CD4-positive, alpha-beta memory T cell (primary cell): Measurements from ENCODE around the gene GTF2A1. TPM values are rescaled to one million over a fixed set of nuclear protein-coding genes. Genes with fewer than 3 reads are reported as not detected.
"Not testable (repeated sequence)": the region's sequence is repeated elsewhere in the genome, so short reads cannot be mapped to it uniquely, and the experiment has no call there.

Experiments
- CTCF ChIA-PET: fragments of 350-600 bp; sonication (Branson Sonifier 250); formaldehyde crosslinking; loops from one replicate; lab custom pipeline; 2021; ENCODE audit warnings: inconsistent platforms; ENCODE audit not compliant: partially characterized antibody; lab: Charles Lee
- POLR2A ChIA-PET: fragments of 350-600 bp; sonication (Branson Sonifier 250); formaldehyde crosslinking; loops from one replicate; lab custom pipeline; 2021; ENCODE audit not compliant: partially characterized antibody; lab: Charles Lee
- DNase-seq, 5 donors: peaks; one replicate each; pipeline versions ENCODE4 v3.0.0 to v3.0.0-alpha.2; 2020 to 2022; ENCODE audit warnings: mixed read lengths in 1 of 5
- H3K27ac ChIP-seq: one replicate; pipeline ENCODE4 v1.7.0; 2013; ENCODE audit warnings: low read depth, low read length
- H3K27me3 ChIP-seq: 2 replicates; pipeline ENCODE4 v1.7.0; 2013; ENCODE audit warnings: mild to moderate bottlenecking, low read length, moderate library complexity; ENCODE audit not compliant: insufficient read depth
- H3K36me3 ChIP-seq: 2 replicates; pipeline ENCODE4 v1.7.0; 2013; ENCODE audit warnings: mild to moderate bottlenecking, low read length, moderate library complexity; ENCODE audit not compliant: insufficient read depth
- H3K4me1 ChIP-seq: 2 replicates; pipeline ENCODE4 v1.7.0; 2013; ENCODE audit warnings: mild to moderate bottlenecking, low read length, moderate library complexity; ENCODE audit not compliant: insufficient read depth
- H3K4me3 ChIP-seq, 2 donors: one replicate each; pipeline ENCODE4 v1.7.0; 2013; ENCODE audit warnings: low read length in 2 of 2, mild to moderate bottlenecking in 1 of 2
- H3K9me3 ChIP-seq, 2 donors: one replicate each; pipeline ENCODE4 v1.7.0; 2013; ENCODE audit warnings: low read length in 2 of 2, control low read depth in 1 of 2; ENCODE audit not compliant: control insufficient read depth in 1 of 2
- H3K27ac Mint-ChIP-seq, 7 donors: one replicate each; pipeline ENCODE4 v1.8.0; 2020 to 2021; ENCODE audit warnings: mixed read lengths in 7 of 7, mild to moderate bottlenecking in 6 of 7, inconsistent platforms in 3 of 7, moderate library complexity in 3 of 7
- H3K27me3 Mint-ChIP-seq, 2 donors: one replicate each; pipeline ENCODE4 v1.8.0; 2020 to 2021; ENCODE audit warnings: mixed read lengths in 2 of 2
- H3K36me3 Mint-ChIP-seq, 2 donors: one replicate each; pipeline ENCODE4 v1.8.0; 2020 to 2021; ENCODE audit warnings: mixed read lengths in 2 of 2, inconsistent platforms in 1 of 2, mild to moderate bottlenecking in 1 of 2
- H3K4me1 Mint-ChIP-seq, 4 donors: one replicate each; pipeline ENCODE4 v1.8.0; 2020 to 2021; ENCODE audit warnings: mixed read lengths in 4 of 4, mild to moderate bottlenecking in 1 of 4
- H3K4me3 Mint-ChIP-seq, 8 donors: one replicate each; pipeline ENCODE4 v1.8.0; 2020 to 2021; ENCODE audit warnings: mixed read lengths in 8 of 8, mild to moderate bottlenecking in 7 of 8, moderate library complexity in 6 of 8, inconsistent platforms in 3 of 8
- H3K9me3 Mint-ChIP-seq, 8 donors: one replicate each; pipeline ENCODE4 v1.8.0; 2020 to 2021; ENCODE audit warnings: mixed read lengths in 8 of 8, mild to moderate bottlenecking in 5 of 8, inconsistent platforms in 3 of 8, moderate library complexity in 1 of 8
- intact Hi-C: fragments of 100-400 bp; cut with micrococcal nuclease; formaldehyde crosslinking; loops from one replicate; pipeline ENCODE4 v1.15.1; 2023
- polyA plus RNA-seq, 2 donors: library from polyadenylated mRNA; unstranded; fragments of 300-500 nt; fragmentation: Illumina TruSeq; gene quantifications; one replicate each; pipeline ENCODE4 v1.2.3, GENCODE V29; 2021
- total RNA-seq, 2 experiments: library from RNA; stranded (reverse); gene quantifications; one replicate each; pipeline ENCODE4 v1.2.3, GENCODE V29; 2021

Gene GTF2A1
- total and polyA plus RNA-seq, 4 experiments from 2014 or later = 8.9 to 40.8 (median 22.7) TPM

DNA sequence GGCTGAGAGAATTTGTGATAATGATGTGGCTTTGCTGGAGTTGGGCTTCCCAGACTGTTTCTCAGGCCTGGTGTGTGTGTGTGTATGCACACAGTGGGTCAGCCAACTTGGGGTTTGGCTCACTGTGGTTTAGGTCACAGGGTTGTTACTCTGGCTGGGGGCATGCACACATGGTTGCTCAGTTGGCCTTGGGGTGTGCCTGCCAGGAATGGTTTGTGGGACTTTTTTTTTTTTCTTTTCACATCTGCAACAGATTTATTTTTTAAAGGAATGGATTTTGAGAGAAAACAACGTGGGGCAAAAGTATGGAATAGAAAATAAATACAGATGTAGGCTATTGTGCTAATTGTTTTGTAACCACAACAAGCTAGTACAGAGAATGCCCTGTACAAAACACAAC lies 25.0 kb upstream of the GTF2A1 start:
- Mint-ChIP-seq H3K4me1 (no peaks in the 10 kb centered on the region), H3K27me3 (peaks cover 0 to 3% of the 10 kb centered on the region in 2 donors), H3K9me3 (peaks cover 0 to 30% (median 17%) of the 10 kb centered on the region in 8 donors), H3K4me3 (no peak overlapping the region), H3K36me3 (no peaks in the 10 kb centered on the region), H3K27ac (no peak overlapping the region)
- H3K4me3 ChIP-seq = no peak overlapping the region
- intact Hi-C loops = no loop called here
- H3K27ac ChIP-seq = no peak overlapping the region
- DNase-seq = no peak
- no peaks in the 10 kb centered on the region for H3K4me1 ChIP-seq
- no peaks in the 10 kb centered on the region for H3K9me3 ChIP-seq
- POLR2A ChIA-PET = no interaction called here
- CTCF ChIA-PET = no interaction called here
- H3K27me3 ChIP-seq = peaks cover 4% of the 10 kb centered on the region
- H3K36me3 ChIP-seq = no peaks in the 10 kb centered on the region

DNA sequence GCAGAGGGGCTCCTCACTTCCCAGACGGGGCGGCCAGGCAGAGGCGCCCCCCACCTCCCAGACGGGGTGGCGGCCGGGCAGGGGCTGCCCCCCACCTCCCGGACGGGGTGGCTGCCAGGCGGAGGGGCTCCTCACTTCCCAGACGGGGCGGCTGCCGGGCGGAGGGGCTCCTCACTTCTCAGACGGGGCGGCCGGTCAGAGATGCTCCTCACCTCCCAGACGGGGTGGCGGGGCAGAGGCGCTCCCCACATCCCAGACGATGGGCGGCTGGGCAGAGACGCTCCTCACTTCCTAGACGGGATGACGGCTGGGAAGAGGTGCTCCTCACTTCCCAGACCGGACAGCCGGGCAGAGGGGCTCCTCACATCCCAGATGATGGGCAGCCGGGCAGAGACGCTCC lies 23.7 kb upstream of the GTF2A1 start:
- H3K4me1 ChIP-seq, H3K4me3 ChIP-seq, POLR2A ChIA-PET, H3K4me3 Mint-ChIP-seq, H3K36me3 Mint-ChIP-seq, H3K27me3 ChIP-seq, CTCF ChIA-PET, H3K27me3 Mint-ChIP-seq, intact Hi-C loops, H3K4me1 Mint-ChIP-seq, H3K27ac Mint-ChIP-seq, H3K27ac ChIP-seq, H3K9me3 ChIP-seq, H3K36me3 ChIP-seq, DNase-seq: not testable (repeated sequence)
- H3K9me3 Mint-ChIP-seq = peaks cover 0 to 30% (median 17%) of the 10 kb centered on the region in 8 donors

DNA sequence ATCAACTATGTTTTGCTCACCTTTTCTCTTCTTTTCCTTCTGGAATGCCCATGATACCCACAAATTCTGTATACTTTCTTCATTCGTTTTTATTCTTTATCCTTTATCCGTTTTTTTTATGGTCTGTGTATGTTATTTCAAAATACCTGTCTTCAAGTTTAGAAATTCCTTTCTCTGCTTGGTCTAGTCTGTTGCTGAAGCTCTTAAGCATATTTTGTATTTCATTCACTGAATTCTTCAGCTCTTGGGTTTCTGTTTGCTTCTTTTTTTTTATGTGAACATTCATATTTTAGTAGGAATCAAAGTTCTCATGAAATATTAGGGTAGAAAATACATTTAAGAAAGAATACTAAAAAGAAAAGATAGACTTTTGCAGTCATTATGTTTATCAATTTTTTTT lies 22.7 kb upstream of the GTF2A1 start:
- Histone ChIP-seq H3K9me3 (no peaks in the 10 kb centered on the region), H3K36me3 (no peaks in the 10 kb centered on the region), H3K27ac (no peak overlapping the region), H3K4me3 (no peak overlapping the region), H3K27me3 (peaks cover 4% of the 10 kb centered on the region), H3K4me1 (no peaks in the 10 kb centered on the region)
- Mint-ChIP-seq H3K27me3 (no peaks in the 10 kb centered on the region), H3K4me3 (no peak overlapping the region), H3K4me1 (no peaks in the 10 kb centered on the region), H3K9me3 (peaks cover 0 to 30% (median 17%) of the 10 kb centered on the region in 8 donors), H3K36me3 (no peaks in the 10 kb centered on the region), H3K27ac (no peak overlapping the region)
- intact Hi-C loops = no loop called here
- ChIA-PET POLR2A (no interaction called here), CTCF (interaction anchor here (1.4 kb wide), 1 partner anchor 9 kb away, joined by 3 read pairs; no protein-coding TSS in a partner anchor)
- no peak for DNase-seq

DNA sequence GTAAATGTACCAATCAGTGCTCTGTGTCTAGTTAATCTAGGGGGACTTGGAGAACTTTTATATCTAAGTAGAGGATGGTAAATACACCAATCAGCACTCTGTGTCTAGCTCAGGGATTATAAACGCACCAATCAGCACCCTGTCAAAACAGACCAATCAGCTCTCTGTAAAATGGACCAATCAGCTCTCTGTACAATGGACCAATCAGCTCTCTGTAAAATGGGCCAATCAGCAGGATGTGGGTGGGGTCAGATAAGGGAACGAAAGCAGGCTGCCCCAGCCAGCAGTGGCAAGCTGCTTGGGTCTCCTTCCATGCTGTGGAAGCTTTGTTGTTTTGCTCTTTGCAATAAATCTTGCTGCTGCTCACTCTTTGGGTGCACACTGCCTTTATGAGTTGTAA lies 16.1 kb upstream of the GTF2A1 start:
- intact Hi-C loops = not testable (repeated sequence)

DNA sequence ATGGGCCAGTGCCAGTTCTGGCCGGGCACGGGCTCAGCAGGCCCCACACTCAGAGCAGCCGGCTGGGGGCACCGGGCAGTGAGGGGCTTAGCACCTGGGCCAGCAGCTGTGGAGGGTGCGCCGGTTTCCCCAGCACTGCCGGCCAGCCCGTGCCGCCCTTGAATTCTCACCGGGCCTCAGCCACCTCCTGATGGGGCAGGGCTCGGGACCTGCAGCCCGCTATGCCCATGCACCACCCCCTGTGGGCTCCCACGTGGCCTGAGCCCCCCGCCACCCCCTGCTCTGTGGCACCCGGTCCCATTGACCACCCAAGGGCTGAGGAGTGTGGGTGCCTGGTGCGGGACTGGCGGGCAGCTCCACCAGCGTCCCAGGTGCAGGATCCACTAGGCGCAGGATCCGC lies 15.4 kb upstream of the GTF2A1 start:
- peaks cover 0 to 6% (median 3%) of the 10 kb centered on the region in 4 donors for H3K4me1 Mint-ChIP-seq
- no peak overlapping the region for H3K27ac ChIP-seq
- CTCF ChIA-PET = no interaction called here
- no peaks in the 10 kb centered on the region for H3K9me3 Mint-ChIP-seq
- POLR2A ChIA-PET = no interaction called here
- no peaks in the 10 kb centered on the region for H3K27me3 ChIP-seq
- no peaks in the 10 kb centered on the region for H3K36me3 Mint-ChIP-seq
- H3K27me3 Mint-ChIP-seq = no peaks in the 10 kb centered on the region
- H3K27ac Mint-ChIP-seq = no peak overlapping the region
- no peaks in the 10 kb centered on the region for H3K36me3 ChIP-seq
- intact Hi-C loops = no loop called here
- no peak overlapping the region for H3K4me3 ChIP-seq
- no peak for DNase-seq
- no peaks in the 10 kb centered on the region for H3K4me1 ChIP-seq
- H3K4me3 Mint-ChIP-seq = no peak overlapping the region
- no peaks in the 10 kb centered on the region for H3K9me3 ChIP-seq

More for the DNA sequence above, 16.1 kb upstream of the GTF2A1 start:
- POLR2A ChIA-PET, H3K36me3 Mint-ChIP-seq, H3K27ac ChIP-seq, H3K9me3 ChIP-seq, H3K4me1 Mint-ChIP-seq, DNase-seq, H3K4me3 ChIP-seq, H3K9me3 Mint-ChIP-seq, CTCF ChIA-PET, H3K36me3 ChIP-seq, H3K4me3 Mint-ChIP-seq, H3K27me3 Mint-ChIP-seq, H3K27me3 ChIP-seq, H3K4me1 ChIP-seq: not testable (repeated sequence)
- H3K27ac Mint-ChIP-seq = peak overlapping the region in 1 of 7 donors; percentile 14

DNA sequence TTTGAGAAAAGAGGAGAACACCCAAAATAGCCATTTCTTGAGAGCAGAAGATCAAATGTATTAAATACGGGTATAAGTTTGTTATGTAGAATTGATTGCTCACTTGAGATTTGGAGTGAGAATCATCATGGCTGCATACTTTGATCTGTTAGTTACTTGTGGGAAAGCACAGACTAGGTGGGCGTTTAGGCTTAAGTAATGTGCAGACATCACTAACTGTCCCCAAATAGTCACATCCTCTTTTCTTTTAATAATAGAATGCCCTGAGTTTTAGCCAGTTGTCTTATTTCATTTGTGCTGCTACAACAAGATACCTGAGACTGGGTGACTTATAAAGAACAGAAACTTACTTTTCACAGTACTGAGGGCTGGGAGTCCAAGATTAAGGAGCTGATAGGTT lies 14.3 kb upstream of the GTF2A1 start:
- Histone ChIP-seq H3K9me3 (no peaks in the 10 kb centered on the region), H3K27ac (no peak overlapping the region), H3K36me3 (no peaks in the 10 kb centered on the region), H3K4me1 (no peaks in the 10 kb centered on the region), H3K4me3 (no peak overlapping the region), H3K27me3 (no peaks in the 10 kb centered on the region)
- CTCF ChIA-PET = no interaction called here
- intact Hi-C loops = no loop called here
- Mint-ChIP-seq H3K9me3 (no peaks in the 10 kb centered on the region), H3K36me3 (no peaks in the 10 kb centered on the region), H3K27ac (peak overlapping the region in 1 of 7 donors; percentile 54), H3K27me3 (no peaks in the 10 kb centered on the region), H3K4me1 (peaks cover 0 to 6% (median 3%) of the 10 kb centered on the region in 4 donors), H3K4me3 (no peak overlapping the region)
- POLR2A ChIA-PET = no interaction called here
- DNase-seq = no peak

DNA sequence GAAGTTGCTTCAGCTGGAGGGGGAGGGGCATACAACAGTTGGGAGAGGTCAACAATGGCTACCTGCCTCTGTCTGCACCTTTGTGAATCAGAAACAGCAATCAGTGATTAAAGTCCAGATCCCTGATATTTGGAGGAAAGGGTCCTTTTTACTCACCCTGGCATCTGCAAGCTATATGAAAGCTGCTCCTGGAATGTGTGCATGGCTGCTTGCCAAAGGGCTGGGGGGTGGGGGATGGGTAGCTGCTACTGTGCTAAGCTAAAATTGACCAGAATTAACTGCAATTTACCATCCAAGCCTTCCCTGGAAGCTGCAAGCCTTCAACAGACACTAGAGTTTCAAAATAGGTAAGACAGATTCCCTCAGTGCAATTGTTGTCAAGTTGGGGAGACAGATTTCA lies 13.5 kb upstream of the GTF2A1 start:
- no peaks in the 10 kb centered on the region for H3K36me3 Mint-ChIP-seq
- intact Hi-C loops = no loop called here
- no peaks in the 10 kb centered on the region for H3K27me3 Mint-ChIP-seq

More for the DNA sequence above, 13.5 kb upstream of the GTF2A1 start:
- Histone ChIP-seq H3K4me3 (no peak overlapping the region), H3K27me3 (no peaks in the 10 kb centered on the region), H3K36me3 (no peaks in the 10 kb centered on the region), H3K27ac (no peak overlapping the region), H3K4me1 (no peaks in the 10 kb centered on the region), H3K9me3 (no peaks in the 10 kb centered on the region)
- Mint-ChIP-seq H3K4me1 (peaks cover 0 to 6% (median 3%) of the 10 kb centered on the region in 4 donors), H3K27ac (no peak overlapping the region), H3K9me3 (no peaks in the 10 kb centered on the region), H3K4me3 (no peak overlapping the region)
- POLR2A ChIA-PET = interaction anchor here (1.8 kb wide), 1 partner anchor 13 kb away, joined by 4 read pairs; the partner anchor contains the start of gene GTF2A1
- CTCF ChIA-PET = interaction anchor here (1.3 kb wide), 2 partner anchors 18 to 237 kb away, joined by 3 read pairs; no protein-coding TSS in a partner anchor
- no peak for DNase-seq
